ENCODE data around the gene ARNT2.

Gene ARNT2

GRCh38 chr15:80473286-80474223 is 69.4 kb downstream of the ARNT2 start:
- DNase-seq = no peak

- DNase-seq = no peak
Observed at GRCh38 chr15:80474224-80475215, 70.3 kb downstream of the ARNT2 start.

GRCh38 chr15:80475572-80475971 is 71.4 kb downstream of the ARNT2 start:
- no peak for DNase-seq

- no peak for DNase-seq
Observed at GRCh38 chr15:80476036-80476435, 71.9 kb downstream of the ARNT2 start.

GRCh38 chr15:80478075-80478474 is 73.9 kb downstream of the ARNT2 start:
- no peak for DNase-seq

- no peak for DNase-seq
Observed at GRCh38 chr15:80479191-80479590, 75.0 kb downstream of the ARNT2 start.

GRCh38 chr15:80480171-80480811 is 76.1 kb downstream of the ARNT2 start:
- no peak for DNase-seq

GRCh38 chr15:80480909-80481308 is 76.7 kb downstream of the ARNT2 start:
- DNase-seq = no peak

GRCh38 chr15:80482696-80483095 is 78.5 kb downstream of the ARNT2 start:
- DNase-seq = no peak

- no peak for DNase-seq
Observed at GRCh38 chr15:80483725-80484161, 79.6 kb downstream of the ARNT2 start.

GRCh38 chr15:80484333-80484864 is 80.2 kb downstream of the ARNT2 start:
- peak; percentile 36 for DNase-seq

- peak; percentile 29 for DNase-seq
Observed at GRCh38 chr15:80485370-80486164, 81.4 kb downstream of the ARNT2 start.

- DNase-seq = no peak
Observed at GRCh38 chr15:80487839-80488390, 83.7 kb downstream of the ARNT2 start.

- no peak for DNase-seq
Observed at GRCh38 chr15:80489030-80489594, 84.9 kb downstream of the ARNT2 start.

- DNase-seq = no peak
Observed at GRCh38 chr15:80490431-80490990, 86.3 kb downstream of the ARNT2 start.

- no peak for DNase-seq
Observed at GRCh38 chr15:80491163-80491847, 87.1 kb downstream of the ARNT2 start.

GRCh38 chr15:80492409-80492808 is 88.2 kb downstream of the ARNT2 start:
- no peak for DNase-seq

- DNase-seq = no peak
Observed at GRCh38 chr15:80492874-80493273, 88.7 kb downstream of the ARNT2 start.

- DNase-seq = no peak
Observed at GRCh38 chr15:80494351-80494751, 90.2 kb downstream of the ARNT2 start.

- no peak for DNase-seq
Observed at GRCh38 chr15:80494756-80495155, 90.6 kb downstream of the ARNT2 start.

All from DMS79 (cell line).